GM21423 (cell line): Measurements from ENCODE around the gene TSPAN14.

Experiments used
- ATAC-seq: cut with Tn5 transposase; IDR thresholded peaks from one replicate; pipeline ENCODE4 v1.9.1; 2021; ENCODE audit warnings: mild to moderate bottlenecking, moderate library complexity; ENCODE audit not compliant: unreplicated experiment

TSPAN14 gene

DNA sequence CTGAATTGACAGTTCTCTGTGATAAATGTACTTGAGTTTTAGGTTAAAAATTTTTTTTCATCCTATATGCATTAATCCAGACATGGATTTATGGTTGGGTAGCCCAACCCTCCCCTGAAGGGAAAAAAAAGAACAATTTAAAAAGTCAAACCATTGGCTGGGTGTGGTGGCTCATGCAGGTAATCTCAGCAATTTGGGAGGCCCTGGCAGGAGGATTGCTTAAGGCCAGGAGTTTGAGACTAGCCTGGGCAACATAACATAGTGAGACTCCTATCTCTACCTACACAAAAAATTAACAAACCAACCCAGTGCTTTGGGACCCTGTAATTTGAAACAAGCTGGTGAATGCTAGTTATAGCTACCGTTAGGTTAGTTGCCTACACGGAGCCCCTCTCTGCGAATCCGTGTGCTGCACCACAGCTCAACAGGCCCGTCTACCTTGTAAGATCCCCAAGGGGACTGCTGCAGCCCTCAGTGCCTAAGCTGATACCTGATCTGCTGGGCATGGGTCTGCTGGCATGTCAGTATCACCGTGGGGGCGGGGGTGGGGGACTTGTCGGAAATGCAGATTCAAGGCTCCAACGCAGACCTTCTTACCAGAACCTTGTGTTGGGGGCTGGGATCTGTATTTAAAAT is 32.8 kb downstream of the TSPAN14 start:
- ATAC-seq, result no peak

DNA sequence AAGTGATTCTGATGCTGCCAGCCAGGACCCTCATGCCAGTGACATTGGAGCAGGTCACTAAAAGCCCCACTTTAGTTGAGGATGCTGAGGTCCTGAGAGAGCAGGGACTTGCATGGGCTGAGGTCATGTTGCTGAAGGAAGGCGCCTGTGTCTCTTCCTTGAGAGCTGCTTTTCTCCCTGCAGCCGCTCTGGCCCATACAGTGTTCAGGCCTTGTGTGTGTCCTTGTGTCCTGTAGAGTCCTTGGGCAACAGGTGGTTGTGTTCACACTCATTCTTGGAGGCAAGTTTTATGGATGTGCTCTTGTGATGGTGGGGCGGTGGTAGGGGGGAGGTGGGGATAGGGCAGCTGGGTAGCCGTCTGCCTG is 33.3 kb downstream of the TSPAN14 start:
- no peak for ATAC-seq

DNA sequence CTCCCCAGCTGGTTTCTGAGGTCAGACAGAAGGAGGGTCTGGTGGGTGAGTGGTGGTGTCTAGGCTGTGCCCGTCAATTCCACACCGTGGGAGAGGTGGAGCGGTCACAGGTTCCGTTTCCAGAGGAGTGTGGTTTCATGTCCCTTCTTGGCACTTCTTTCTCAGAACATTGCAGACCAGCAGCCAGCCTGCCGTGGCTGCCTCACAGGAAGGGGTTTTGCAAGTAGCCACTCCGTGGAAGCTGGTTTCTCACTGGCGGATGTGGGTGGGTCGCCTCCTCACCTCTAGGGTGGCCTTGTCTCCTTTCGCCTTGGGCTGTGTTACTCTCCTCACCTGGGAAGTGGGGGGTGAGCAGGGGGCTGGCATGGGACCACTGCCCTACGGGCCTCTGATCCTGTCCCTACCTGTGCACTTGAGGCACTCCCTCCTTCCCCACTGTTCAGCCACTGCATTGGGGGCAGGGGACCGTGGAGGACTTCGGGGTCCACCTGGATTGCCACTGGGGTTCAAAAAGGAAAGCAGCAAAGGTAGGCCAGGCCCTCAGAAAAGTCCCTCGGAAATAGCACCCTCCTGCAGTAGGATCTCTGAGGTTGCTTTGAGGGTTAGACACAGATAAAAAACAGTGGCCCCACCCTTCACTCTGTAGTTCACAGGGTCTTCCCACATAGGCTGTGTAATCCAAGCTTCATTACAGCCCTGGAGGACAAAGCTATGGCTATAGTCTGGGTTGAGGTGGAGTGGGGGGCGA is 33.9 kb downstream of the TSPAN14 start:
- ATAC-seq, result peak; percentile 59

DNA sequence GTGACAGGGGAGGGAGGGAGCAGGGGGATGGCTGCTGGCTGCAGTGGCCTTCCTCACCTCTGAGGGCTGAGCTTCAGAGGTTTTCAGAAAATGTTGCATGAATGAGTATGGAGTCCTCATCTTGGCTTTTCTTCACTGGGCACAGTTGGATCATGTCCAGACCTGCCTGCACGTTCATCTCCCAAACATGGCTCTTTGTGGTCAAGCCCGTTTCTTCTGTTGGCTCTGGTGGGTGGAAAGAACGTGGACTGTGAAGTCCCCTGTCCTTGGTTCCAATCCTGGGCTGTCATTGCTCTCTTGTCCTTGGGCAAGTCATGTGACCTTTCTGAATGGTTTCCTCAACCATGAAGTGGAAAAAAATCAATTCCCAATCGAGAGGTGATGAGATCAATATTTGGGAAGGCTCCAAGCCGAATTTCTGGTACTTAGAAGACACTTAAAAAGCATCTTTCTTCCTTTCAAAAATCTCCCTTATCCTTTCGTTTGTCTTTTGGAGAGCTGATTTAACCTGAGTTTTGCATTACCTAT is 34.5 kb downstream of the TSPAN14 start:
- ATAC-seq, result no peak

DNA sequence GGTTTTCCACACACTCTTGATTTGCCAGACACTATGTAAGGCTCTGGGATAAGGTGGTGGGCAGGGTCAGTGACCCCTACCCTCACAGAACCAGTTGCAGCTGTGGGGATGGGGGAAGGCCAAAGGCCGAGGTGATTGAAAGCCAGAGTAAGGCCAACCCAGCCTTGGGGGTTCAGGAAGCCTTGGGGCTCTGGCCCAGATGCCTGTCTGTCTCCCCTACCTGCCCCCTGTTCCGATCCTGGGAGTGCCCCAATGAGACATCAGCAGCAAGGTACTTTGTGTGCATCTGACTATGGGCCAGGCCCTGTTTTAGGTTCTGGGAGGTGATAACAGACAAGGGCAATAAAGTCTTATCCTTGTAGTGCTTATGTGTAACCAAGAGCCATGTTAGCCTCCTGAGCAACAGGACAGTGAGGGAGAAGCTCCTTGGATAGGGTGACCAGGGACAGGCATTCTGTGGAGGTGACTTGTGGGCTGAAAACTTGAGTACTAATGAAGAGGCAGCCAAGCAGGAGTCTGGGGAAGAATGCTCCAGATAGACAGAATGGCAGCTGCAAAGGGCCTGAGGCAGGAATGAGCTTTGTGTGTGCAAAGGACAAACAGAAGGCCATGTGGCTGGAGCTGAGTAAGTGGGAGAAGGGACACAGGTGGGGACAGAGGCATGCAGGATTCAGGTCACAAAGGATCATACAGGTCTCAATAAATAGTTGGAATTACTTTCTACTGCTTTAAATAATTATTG is 35.4 kb downstream of the TSPAN14 start:
- no peak for ATAC-seq

DNA sequence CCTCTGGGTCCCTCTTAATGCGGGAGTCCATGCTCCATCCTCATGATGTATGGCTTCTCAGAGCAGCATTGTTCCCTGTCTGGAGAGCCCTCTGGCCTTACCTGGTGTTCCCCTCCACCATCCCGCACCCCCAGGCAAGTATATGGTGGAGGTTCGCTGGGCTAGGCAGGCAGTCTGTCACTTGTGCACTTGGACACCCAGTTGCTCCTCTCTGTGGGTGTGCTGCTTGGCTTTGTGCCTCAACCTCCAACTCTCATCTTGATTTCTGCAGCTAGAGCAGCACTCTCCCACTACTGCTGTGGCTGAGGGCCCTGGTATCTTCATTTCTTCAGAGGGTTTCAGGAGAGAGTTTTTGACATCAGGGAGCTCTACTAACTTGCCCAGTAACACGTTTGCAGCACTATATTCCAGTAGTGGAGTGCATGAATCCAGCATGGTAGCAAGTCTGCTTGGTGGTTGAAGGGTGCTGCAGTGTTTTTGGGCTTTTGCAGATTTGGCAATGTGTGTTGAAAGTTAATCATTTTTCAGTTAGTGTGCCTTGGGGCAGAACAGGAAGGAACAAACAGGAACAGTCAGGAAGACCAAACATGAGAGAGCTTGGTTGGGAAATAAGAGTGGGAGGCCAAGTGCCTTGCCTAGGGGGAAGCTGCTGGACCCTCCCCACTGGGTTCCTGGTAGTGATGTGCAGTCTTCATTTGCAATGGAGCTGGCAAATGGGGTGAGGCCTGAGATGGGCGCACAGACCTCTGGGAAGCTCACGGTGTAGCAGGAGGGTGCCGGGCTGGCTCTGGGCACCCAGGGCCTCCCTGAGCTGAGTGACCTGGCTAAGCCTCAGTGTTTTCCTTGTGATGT is 37.4 kb downstream of the TSPAN14 start:
- no peak for ATAC-seq

DNA sequence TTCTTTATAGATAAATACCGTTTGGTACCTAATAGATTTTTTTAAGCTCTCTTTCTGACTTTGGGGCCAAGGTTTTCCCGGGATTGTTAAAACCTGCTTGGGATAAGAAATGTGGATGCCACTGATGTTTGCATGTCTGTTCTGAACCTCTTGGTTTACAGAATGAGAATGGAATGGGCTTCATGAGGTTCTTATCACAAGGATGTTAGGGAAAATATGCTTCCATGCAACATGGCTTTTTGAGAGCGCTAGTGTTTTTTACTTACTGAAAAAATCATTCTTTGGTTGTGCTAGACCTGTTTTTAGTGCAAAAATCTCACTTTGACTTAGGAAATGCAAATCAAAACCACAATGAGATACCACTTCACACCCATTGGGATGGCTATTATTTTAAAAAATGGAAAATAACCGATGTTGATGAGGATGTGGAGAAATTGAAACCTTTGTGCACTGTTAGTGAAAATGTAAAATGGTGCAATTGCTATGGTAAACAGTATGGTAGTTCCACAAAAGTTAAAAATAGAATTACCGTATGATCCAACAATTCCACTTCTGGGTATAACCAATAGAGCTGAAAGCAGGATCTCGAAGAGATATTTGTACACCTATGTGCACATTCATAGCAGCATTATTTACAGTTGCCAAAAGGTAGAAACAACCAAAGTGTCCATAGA is 38.9 kb downstream of the TSPAN14 start:
- ATAC-seq, result peak; percentile 20

DNA sequence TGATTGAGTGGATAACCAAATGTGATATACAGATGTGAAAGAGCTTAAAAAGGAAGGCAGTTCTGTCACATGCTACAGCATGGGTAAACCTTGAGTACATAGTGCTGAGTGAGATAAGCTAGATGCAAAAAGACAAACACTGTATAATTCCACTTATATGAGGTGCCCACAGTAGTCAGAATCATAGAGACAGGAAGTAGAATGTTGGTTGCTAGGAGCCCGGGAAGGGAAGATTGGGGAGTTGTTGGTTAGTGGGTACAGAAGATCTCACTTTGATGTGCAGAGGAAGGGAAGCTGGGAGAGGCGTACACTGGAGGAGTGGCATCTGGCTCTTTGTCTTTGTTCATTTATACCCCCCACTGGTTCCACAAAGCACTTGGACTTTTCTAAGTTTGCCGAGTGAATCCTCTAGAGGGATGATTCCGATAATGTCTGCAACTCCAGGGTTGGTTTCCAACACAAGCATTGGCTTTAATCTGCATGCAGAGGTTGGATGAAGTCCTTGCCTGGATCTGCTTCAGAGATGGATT is 39.5 kb downstream of the TSPAN14 start:
- peak; percentile 52 for ATAC-seq

DNA sequence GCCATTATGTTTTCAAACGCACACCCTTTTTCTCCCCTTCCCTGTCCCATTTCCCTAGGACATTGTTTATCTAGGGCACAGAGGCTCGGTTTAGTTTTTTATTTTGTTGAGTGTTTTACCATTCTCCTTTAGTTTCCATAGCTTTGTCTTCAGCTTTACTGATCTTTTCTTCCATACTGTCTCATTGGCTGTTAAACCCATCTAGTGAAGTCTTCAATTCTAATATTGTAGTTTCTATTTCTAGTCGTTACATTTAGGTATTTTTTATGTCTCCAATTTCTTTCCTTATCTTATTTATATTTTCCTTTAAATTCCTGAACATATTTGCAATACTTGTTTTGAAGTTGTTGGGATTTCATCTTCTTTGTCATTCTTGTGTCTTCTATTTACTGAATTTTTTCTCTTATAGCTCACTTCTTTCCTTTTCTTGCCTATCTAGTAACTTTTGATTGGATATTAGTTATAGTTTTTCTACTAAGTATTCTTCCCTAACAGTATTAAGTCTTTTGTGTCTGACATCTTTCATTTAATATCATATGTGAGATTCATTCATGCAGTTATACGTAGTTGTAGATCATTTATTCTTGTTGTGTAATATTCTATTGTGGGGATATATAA is 42.6 kb downstream of the TSPAN14 start:
- ATAC-seq, result no peak

DNA sequence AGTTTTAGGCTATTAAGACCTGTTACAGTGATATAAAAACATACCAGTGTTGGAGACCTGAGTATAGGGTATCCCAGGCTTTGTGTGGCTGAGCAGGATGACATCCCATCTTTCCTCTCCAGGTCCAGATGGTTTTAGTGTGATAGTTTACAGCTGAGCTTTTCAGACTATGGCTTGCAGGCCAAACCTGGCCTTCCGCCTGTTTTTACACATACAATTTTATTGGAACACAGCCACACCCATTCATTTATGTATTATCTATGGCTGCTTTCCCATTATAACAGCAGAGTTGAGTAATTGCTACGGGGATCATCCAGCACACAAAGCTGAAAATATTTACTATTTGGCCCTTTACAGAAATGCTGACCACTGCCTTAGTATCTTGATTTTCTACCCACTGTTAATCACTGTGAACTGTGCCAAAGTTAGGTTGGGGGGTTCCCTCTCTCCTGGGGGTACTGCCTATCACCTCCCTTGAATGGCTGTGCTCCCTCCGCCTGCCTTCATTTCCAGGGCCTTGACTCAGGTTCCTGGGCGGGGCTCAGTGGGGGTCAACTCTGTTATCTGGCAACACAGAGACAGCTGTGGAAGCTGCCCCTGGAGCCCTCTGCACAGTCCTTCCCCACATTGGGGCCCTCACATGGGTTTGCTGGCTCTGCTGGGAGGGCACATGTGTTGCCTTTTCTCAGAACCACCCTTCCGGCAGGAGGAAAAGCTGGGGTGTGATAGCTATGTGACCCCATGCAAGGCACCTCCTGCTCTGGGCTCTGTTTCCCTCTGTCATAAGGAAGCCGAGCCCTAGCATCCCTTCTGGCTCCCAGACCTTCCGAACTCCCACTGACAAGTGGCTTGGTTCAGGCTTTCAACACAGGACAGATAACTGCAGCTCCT is 43.3 kb downstream of the TSPAN14 start:
- ATAC-seq, result no peak

DNA sequence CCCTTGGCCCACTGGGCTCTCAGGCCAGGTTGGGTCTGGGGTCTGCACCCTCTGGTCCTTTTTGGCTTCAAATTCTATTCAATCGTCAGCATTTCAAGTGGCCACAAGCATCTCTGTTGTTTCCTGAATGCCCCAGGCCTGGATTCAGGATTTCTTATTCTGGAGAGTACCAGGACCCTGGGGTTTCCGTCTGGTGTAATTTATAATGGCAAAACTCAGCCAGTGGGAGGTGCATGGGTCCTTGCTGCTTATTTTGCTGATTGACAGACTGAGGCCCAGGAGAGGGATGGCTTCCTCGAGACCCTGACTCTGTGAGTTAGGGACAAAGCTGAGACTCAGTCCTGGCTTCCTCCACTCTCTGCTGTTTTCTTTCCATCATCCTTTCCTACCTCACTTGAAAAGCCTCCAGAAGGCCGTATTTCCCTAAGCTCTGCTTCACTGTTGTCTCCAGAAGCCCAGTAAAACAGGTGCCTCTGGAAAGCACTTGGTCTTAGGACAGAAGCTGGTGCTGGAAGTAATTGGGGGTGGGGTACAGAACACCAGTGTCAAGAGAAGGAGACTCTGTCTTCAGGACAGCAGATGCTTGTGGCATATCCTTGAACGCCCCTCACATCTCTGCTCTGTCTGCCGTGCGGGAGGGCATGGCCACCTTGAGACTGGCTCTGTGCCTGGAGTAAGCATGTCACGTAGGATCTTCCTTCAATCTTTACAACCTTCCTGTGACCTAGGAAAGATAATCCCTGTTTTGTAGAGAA is 44.1 kb downstream of the TSPAN14 start:
- ATAC-seq, result no peak

DNA sequence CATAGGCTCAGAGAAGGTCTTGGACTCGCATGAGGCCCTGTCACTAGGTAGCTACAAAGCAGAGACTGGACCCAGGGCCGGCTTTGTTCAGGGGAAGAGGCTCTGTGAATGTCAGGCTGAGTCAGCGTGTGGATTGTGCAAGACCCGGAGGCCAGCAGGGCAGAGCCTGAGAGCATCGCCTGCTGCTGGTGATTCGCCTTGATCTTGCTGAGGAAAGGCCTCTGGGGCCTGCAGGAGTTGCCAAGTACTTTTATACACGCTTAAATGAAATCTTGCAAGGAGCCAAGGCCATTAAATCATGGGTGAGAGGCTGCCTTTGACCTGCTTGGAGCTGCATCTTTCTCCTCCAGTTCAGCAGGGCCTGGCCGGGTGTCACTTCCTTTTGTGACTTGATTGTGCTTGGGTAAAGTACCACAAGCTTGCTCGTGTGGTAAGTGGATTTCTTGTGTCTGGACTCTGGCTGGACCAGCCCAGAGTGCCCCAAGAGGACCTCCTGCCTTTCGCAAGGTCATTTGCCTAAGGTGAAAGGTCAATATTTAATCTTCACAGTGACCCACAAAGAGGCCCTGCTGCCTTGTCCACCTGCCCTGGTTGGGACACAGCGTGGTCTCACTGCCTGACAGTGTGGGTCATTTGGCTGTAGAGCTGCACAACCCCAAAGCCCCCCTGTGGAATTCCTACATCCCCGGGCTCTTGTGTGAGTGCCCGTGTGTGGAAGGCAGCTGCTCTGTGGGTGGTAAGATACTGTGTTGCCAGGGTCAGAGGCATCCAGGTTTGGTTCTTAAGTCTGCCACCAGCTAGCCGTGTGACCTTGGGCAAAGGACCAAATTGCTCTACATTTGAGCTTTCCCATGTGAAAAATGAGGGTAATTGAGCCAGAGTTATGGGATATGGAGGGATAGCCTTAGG is 45.0 kb downstream of the TSPAN14 start:
- ATAC-seq, result no peak

DNA sequence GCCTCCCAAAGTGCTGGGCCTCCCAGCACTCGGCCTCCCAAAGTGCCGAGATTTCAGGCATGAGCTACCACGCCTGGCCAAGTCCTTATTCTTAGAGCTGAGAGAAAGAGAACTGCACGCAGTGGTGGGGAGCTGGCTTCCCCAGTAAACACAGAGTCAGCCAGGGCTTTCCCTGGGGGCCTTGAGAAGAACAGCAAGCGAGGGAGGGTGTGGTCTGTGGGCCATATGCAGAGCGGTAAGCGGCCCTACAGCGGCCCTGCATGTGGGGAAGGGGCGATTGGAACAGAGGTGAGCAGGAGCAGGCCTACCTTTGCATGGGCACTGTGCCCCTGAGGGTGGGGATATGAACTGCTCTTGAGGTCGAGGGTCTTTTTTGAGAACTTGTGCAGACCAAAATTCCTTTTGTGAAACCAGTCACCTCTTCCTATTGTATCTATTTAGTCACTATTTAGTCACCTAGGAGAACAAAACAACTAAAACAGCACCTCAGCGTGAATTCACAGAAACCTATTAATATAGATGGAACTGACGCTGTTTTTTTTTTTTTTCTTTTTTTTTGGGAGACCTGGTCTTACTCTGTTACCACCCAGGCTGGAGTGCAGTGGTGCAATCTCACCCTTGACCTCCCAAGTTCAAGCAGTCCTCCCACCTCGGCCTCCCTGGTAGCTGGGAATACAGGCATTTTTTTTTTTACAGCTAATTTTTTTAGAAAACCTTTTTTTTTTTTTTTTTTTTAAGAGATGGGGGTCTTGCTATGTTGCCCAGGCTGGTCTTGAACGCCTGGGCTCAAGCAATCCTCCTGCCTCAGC is 46.7 kb downstream of the TSPAN14 start:
- ATAC-seq, result peak; percentile 64

DNA sequence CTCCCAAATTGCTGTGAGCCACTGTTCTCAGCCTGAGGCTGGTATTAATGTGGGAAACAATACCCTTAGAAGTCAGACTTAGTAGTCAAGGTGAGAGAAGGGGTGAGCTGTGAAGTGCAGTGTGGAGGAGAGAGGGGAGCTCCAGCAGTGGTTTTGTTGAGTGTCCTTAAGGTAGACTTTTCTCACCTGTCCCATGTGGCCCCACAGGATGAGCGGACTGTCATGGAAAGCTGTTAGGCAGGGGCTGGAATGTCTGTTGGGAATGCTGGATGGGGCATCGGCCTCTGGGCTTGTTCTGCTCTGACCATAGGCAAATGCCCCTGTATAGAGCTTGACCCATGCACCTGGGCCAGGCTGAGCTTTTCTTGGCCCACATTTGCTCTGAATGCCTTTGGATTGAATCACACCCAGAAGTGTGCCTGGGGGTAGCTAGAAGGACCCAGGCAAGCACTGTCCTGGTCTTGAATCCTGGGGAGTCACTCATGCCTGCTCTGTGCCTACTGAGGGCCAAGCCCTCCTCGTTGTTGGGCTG is 47.3 kb downstream of the TSPAN14 start:
- no peak for ATAC-seq

DNA sequence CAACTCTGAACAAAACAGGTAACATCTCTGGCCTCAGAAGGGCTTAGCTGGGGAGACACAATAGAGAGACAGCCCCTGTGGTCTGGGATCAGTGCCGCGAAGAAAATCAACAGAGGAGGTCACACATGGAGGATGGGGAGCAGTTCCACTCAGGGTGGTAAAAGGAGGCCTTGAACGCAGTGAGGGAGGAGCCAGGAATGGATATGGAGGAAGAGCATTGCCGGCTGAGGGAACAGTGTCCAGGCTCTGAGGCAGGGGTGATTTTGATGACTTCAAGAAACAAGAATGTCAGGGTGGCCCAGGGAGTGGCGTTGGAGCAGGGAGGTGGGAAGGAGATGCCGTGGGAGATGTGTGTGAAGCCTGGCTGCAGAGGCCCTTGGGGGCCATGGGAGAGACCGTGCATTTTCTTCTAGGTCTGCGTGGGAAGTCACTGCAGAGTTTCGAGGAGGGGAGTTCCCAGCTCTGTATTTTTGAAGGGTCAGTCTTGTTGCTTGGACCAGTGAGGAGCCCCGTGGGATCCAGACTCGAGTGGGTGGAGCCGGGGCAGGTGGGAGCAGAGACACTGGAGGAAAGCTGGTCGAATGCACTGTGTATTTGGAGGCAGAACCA is 47.9 kb downstream of the TSPAN14 start:
- ATAC-seq, result no peak
